Skeletal muscle tissue (tissue), 4 donors: ENCODE data around the gene SCD. TPM values are rescaled to one million over a fixed set of nuclear protein-coding genes. Genes with fewer than 3 reads are reported as not detected.
"Not testable (repeated sequence)": the region's sequence is repeated elsewhere in the genome, so short reads cannot be mapped to it uniquely, and the experiment has no call there.

ENCODE experiments used
- H3K27ac ChIP-seq: one replicate; pipeline ENCODE4 v1.7.0; 2013; ENCODE audit warnings: mild to moderate bottlenecking, low read depth, low read length, inconsistent platforms
- H3K27me3 ChIP-seq, 3 donors: one replicate each; pipeline ENCODE4 v1.7.0; 2013; ENCODE audit warnings: low read length in 3 of 3; ENCODE audit not compliant: control insufficient read depth in 3 of 3, insufficient read depth in 3 of 3
- H3K36me3 ChIP-seq, 3 donors: one replicate each; pipeline ENCODE4 v1.7.0; 2013; ENCODE audit warnings: low read length in 3 of 3; ENCODE audit not compliant: control insufficient read depth in 3 of 3, insufficient read depth in 3 of 3
- H3K4me1 ChIP-seq, 3 donors: one replicate each; pipeline ENCODE4 v1.7.0; 2013; ENCODE audit warnings: low read length in 3 of 3, mild to moderate bottlenecking in 3 of 3; ENCODE audit not compliant: control insufficient read depth in 3 of 3, insufficient read depth in 3 of 3
- H3K4me3 ChIP-seq, 3 donors: one replicate each; pipeline ENCODE4 v1.7.0; 2013; ENCODE audit warnings: low read length in 3 of 3
- H3K9ac ChIP-seq, 3 donors: one replicate each; pipeline ENCODE4 v1.7.0; 2013; ENCODE audit warnings: low read length in 3 of 3, mild to moderate bottlenecking in 3 of 3, moderate library complexity in 2 of 3, low read depth in 1 of 3
- H3K9me3 ChIP-seq, 3 donors: one replicate each; pipeline ENCODE4 v1.7.0; 2013; ENCODE audit warnings: low read length in 3 of 3; ENCODE audit not compliant: control insufficient read depth in 3 of 3
- total RNA-seq: library from RNA; depleted of rRNA; stranded (reverse); fragments of >200 nt; gene quantifications from one replicate; pipeline ENCODE4 v1.2.3, GENCODE V29; 2014
- donor health status: Osteomylitis.

SCD gene
- total RNA-seq, 1 donor from 2014 or later, result 115 TPM

- peak overlapping the region; percentile 78 to 80 (median 79) for H3K9ac ChIP-seq
- peak overlapping the region; percentile 0 to 57 (median 38) for H3K4me3 ChIP-seq
- peak overlapping the region; percentile 100 for H3K27ac ChIP-seq
- H3K9me3 ChIP-seq, result no peaks in the 10 kb centered on the region
- H3K4me1 ChIP-seq, result peaks cover 43 to 48% (median 44%) of the 10 kb centered on the region in 3 donors
- no peaks in the 10 kb centered on the region for H3K36me3 ChIP-seq
- no peaks in the 10 kb centered on the region for H3K27me3 ChIP-seq
These were observed 23.9 kb downstream of the SCD start for GRCh38 chr10:100370714-100371481.

GRCh38 chr10:100371482-100372027 is 24.5 kb downstream of the SCD start:
- Histone ChIP-seq H3K9me3 (no peaks in the 10 kb centered on the region), H3K4me3 (peak overlapping the region in 2 of 3 donors; percentile 0 to 57), H3K9ac (peak overlapping the region; percentile 78 to 80 (median 79)), H3K27me3 (no peaks in the 10 kb centered on the region), H3K27ac (peak overlapping the region; percentile 100), H3K36me3 (no peaks in the 10 kb centered on the region), H3K4me1 (peaks cover 43 to 48% (median 44%) of the 10 kb centered on the region in 3 donors)

- peak overlapping the region; percentile 79 to 100 (median 94) for H3K9ac ChIP-seq
- H3K9me3 ChIP-seq, result no peaks in the 10 kb centered on the region
- H3K27me3 ChIP-seq, result no peaks in the 10 kb centered on the region
- H3K36me3 ChIP-seq, result no peaks in the 10 kb centered on the region
- peaks cover 43 to 48% (median 44%) of the 10 kb centered on the region in 3 donors for H3K4me1 ChIP-seq
- peak overlapping the region; percentile 82 to 98 (median 90) for H3K4me3 ChIP-seq
- peak overlapping the region; percentile 100 for H3K27ac ChIP-seq
These were observed 25.6 kb downstream of the SCD start for GRCh38 chr10:100372415-100373297.

GRCh38 chr10:100373298-100374199 is 26.5 kb downstream of the SCD start:
- Histone ChIP-seq H3K9ac (peak overlapping the region; percentile 92 to 100 (median 94)), H3K36me3 (no peaks in the 10 kb centered on the region), H3K27ac (peak overlapping the region; percentile 100), H3K9me3 (no peaks in the 10 kb centered on the region), H3K4me1 (peaks cover 43 to 48% (median 44%) of the 10 kb centered on the region in 3 donors), H3K27me3 (no peaks in the 10 kb centered on the region), H3K4me3 (peak overlapping the region; percentile 82 to 98 (median 90))

- Histone ChIP-seq H3K9me3 (no peaks in the 10 kb centered on the region), H3K27ac (peak overlapping the region; percentile 100), H3K36me3 (no peaks in the 10 kb centered on the region), H3K27me3 (no peaks in the 10 kb centered on the region), H3K4me1 (peaks cover 43 to 48% (median 44%) of the 10 kb centered on the region in 3 donors), H3K4me3 (peak overlapping the region; percentile 82 to 98 (median 90)), H3K9ac (peak overlapping the region; percentile 92 to 100 (median 94))
These were observed 27.2 kb downstream of the SCD start for GRCh38 chr10:100374200-100374655.

GRCh38 chr10:100374677-100375353 is 27.8 kb downstream of the SCD start:
- peak overlapping the region; percentile 100 for H3K27ac ChIP-seq
- H3K4me3 ChIP-seq, result peak overlapping the region; percentile 82 to 98 (median 90)
- peaks cover 43 to 48% (median 43%) of the 10 kb centered on the region in 3 donors for H3K4me1 ChIP-seq
- peak overlapping the region; percentile 92 to 100 (median 94) for H3K9ac ChIP-seq
- H3K27me3 ChIP-seq, H3K9me3 ChIP-seq, H3K36me3 ChIP-seq: not testable (repeated sequence)

- H3K9ac ChIP-seq, H3K9me3 ChIP-seq, H3K27me3 ChIP-seq, H3K4me3 ChIP-seq, H3K36me3 ChIP-seq, H3K27ac ChIP-seq: not testable (repeated sequence)
- H3K4me1 ChIP-seq, result peaks cover 25 to 29% (median 25%) of the 10 kb centered on the region in 3 donors
These were observed 29.6 kb downstream of the SCD start for GRCh38 chr10:100376656-100377055.

GRCh38 chr10:100377830-100378229 is 30.8 kb downstream of the SCD start:
- no peaks in the 10 kb centered on the region for H3K9me3 ChIP-seq
- peaks cover 5 to 13% (median 7%) of the 10 kb centered on the region in 3 donors for H3K36me3 ChIP-seq
- no peak overlapping the region for H3K27ac ChIP-seq
- H3K9ac ChIP-seq, result no peak overlapping the region
- H3K4me3 ChIP-seq, result no peak overlapping the region
- H3K4me1 ChIP-seq, result peaks cover 13 to 19% (median 15%) of the 10 kb centered on the region in 3 donors
- H3K27me3 ChIP-seq, result no peaks in the 10 kb centered on the region
